ENCODE data around the gene CMTM2.

DNA sequence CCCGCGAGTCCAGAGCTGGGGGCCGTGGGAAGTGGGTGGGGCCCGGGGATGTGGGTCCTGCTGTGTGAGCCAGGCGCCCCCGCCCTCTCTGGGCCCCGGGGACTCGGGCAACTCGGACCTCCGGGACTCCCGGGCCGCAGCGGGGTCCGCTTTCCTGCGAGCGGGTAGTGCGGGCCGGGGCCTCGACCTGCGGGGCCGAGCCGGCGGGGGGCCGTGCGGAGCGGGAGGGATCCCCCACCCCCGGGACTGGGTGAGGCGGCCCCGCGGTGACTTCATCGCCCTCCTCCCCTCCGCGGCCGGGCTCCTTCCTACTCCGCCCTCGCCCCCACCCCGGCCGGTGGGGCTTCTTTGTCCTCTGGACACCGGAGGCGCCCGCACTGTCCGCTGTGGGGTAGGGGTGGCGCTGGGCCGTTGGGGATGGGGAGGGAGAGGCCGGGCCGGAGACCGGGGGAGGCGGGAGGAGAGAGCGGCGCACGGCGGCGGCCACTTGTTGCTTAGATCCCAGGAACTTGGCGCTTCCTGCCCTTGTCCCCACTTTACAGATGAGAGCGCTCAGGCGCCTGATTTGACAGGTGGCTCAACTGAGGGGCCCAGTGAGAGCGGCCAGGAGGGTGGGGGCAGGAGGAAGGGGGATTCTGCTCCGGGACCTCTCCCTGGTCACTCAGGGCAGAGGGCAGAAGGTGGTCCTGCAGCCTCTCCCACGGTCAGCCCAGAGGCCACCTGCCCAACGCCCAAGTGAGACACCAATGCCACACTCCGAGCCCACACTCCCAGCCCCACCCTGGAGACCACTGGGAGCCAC is 26.1 kb downstream of the CMTM2 start:
- TF ChIP-seq, protein P1, sequence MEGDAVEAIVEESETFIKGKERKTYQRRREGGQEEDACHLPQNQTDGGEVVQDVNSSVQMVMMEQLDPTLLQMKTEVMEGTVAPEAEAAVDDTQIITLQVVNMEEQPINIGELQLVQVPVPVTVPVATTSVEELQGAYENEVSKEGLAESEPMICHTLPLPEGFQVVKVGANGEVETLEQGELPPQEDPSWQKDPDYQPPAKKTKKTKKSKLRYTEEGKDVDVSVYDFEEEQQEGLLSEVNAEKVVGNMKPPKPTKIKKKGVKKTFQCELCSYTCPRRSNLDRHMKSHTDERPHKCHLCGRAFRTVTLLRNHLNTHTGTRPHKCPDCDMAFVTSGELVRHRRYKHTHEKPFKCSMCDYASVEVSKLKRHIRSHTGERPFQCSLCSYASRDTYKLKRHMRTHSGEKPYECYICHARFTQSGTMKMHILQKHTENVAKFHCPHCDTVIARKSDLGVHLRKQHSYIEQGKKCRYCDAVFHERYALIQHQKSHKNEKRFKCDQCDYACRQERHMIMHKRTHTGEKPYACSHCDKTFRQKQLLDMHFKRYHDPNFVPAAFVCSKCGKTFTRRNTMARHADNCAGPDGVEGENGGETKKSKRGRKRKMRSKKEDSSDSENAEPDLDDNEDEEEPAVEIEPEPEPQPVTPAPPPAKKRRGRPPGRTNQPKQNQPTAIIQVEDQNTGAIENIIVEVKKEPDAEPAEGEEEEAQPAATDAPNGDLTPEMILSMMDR (IDR thresholded peaks at IDR 0.05; ENCODE audit: poor library complexity): no peak
- TF ChIP-seq EZH2 (IDR thresholded peaks at IDR 0.05; ENCODE audit: borderline replicate concordance): no peak
- TF ChIP-seq EZH2phosphoT487 (IDR thresholded peaks at IDR 0.05; ENCODE audit: low read depth, severe bottlenecking, unreplicated experiment): no peak

All from hepatocyte (in vitro differentiated cells).